Measurements from ENCODE around the gene AGRN. TPM values are rescaled to one million over a fixed set of nuclear protein-coding genes. Genes with fewer than 3 reads are reported as not detected.
"Not testable (repeated sequence)": the region's sequence is repeated elsewhere in the genome, so short reads cannot be mapped to it uniquely, and the experiment has no call there.

Gene AGRN
- polyA plus RNA-seq, 1 donor, result 116 TPM

- peaks cover 26% of the 10 kb centered on the region for H3K4me1 ChIP-seq (ENCODE audit: control insufficient read depth, insufficient read depth, low read length)
- no peaks in the 10 kb centered on the region for H3K36me3 ChIP-seq (ENCODE audit: control insufficient read depth, insufficient read depth, low read length)
- WGBS (ENCODE audit: insufficient coverage, low lambda C conversion rate), result no CpG with 5 or more reads among the region's 21 CpGs
- H3K27ac ChIP-seq (ENCODE audit: low read length), result no peak overlapping the region
- no peak for DNase-seq
- H3K9me3 ChIP-seq (ENCODE audit: control insufficient read depth, low read depth, low read length), result no peaks in the 10 kb centered on the region
- peaks cover 17% of the 10 kb centered on the region for H3K27me3 ChIP-seq (ENCODE audit: control insufficient read depth, insufficient read depth, low read length)
- no peak overlapping the region for H3K4me3 ChIP-seq (ENCODE audit: low read length)
Observed at GRCh38 chr1:1075148-1075935, 55.4 kb downstream of the AGRN start.

DNA sequence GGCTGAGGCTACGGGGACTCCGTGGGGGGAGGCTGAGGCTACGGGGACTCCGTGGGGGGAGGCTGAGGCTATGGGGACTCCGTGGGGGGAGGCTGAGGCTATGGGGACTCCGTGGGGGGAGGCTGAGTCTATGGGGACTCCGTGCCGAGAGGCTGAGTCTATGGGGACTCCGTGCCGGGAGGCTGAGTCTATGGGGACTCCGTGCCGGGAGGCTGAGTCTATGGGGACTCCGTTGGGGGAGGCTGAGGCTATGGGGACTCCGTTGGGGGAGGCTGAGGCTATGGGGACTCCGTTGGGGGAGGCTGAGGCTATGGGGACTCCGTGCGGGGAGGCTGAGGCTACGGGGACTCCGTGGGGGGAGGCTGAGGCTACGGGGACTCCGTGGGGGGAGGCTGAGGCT lies 57.5 kb downstream of the AGRN start:
- DNase-seq; H3K36me3 ChIP-seq (ENCODE audit: control insufficient read depth, insufficient read depth, low read length); H3K4me3 ChIP-seq (ENCODE audit: low read length); H3K9me3 ChIP-seq (ENCODE audit: control insufficient read depth, low read depth, low read length); H3K27ac ChIP-seq (ENCODE audit: low read length): not testable (repeated sequence)
- peaks cover 18% of the 10 kb centered on the region for H3K27me3 ChIP-seq (ENCODE audit: control insufficient read depth, insufficient read depth, low read length)
- H3K4me1 ChIP-seq (ENCODE audit: control insufficient read depth, insufficient read depth, low read length), result peaks cover 27% of the 10 kb centered on the region
- WGBS (ENCODE audit: insufficient coverage, low lambda C conversion rate), result no CpG with 5 or more reads among the region's 21 CpGs

- Histone ChIP-seq H3K27ac (ENCODE audit: low read length) (no peak overlapping the region), H3K4me1 (ENCODE audit: control insufficient read depth, insufficient read depth, low read length) (peaks cover 15% of the 10 kb centered on the region), H3K4me3 (ENCODE audit: low read length) (peak overlapping the region; percentile 7), H3K36me3 (ENCODE audit: control insufficient read depth, insufficient read depth, low read length) (no peaks in the 10 kb centered on the region), H3K27me3 (ENCODE audit: control insufficient read depth, insufficient read depth, low read length) (peaks cover 18% of the 10 kb centered on the region), H3K9me3 (ENCODE audit: control insufficient read depth, low read depth, low read length) (peaks cover 5% of the 10 kb centered on the region)
- WGBS (ENCODE audit: insufficient coverage, low lambda C conversion rate), result no CpG with 5 or more reads among the region's 38 CpGs
- peak; percentile 89 to 90 for DNase-seq
Observed at GRCh38 chr1:1079408-1080121, 59.6 kb downstream of the AGRN start.

GRCh38 chr1:1080122-1080757 lies 60.3 kb downstream of the AGRN start:
- Histone ChIP-seq H3K36me3 (ENCODE audit: control insufficient read depth, insufficient read depth, low read length) (peaks cover 2% of the 10 kb centered on the region), H3K4me1 (ENCODE audit: control insufficient read depth, insufficient read depth, low read length) (peaks cover 12% of the 10 kb centered on the region), H3K9me3 (ENCODE audit: control insufficient read depth, low read depth, low read length) (peaks cover 5% of the 10 kb centered on the region), H3K27ac (ENCODE audit: low read length) (no peak overlapping the region), H3K27me3 (ENCODE audit: control insufficient read depth, insufficient read depth, low read length) (peaks cover 17% of the 10 kb centered on the region), H3K4me3 (ENCODE audit: low read length) (no peak overlapping the region)
- peak; percentile 29 to 67 for DNase-seq
- WGBS (ENCODE audit: insufficient coverage, low lambda C conversion rate), result no CpG with 5 or more reads among the region's 23 CpGs

GRCh38 chr1:1080951-1081310 lies 61.0 kb downstream of the AGRN start:
- Histone ChIP-seq H3K36me3 (ENCODE audit: control insufficient read depth, insufficient read depth, low read length) (peaks cover 3% of the 10 kb centered on the region), H3K4me1 (ENCODE audit: control insufficient read depth, insufficient read depth, low read length) (peaks cover 12% of the 10 kb centered on the region), H3K27me3 (ENCODE audit: control insufficient read depth, insufficient read depth, low read length) (peaks cover 13% of the 10 kb centered on the region), H3K27ac (ENCODE audit: low read length) (no peak overlapping the region), H3K4me3 (ENCODE audit: low read length) (no peak overlapping the region), H3K9me3 (ENCODE audit: control insufficient read depth, low read depth, low read length) (peaks cover 5% of the 10 kb centered on the region)
- no CpG with 5 or more reads among the region's 9 CpGs for WGBS (ENCODE audit: insufficient coverage, low lambda C conversion rate)
- no peak for DNase-seq

GRCh38 chr1:1081311-1082238 lies 61.7 kb downstream of the AGRN start:
- Histone ChIP-seq H3K4me3 (ENCODE audit: low read length) (no peak overlapping the region), H3K27ac (ENCODE audit: low read length) (no peak overlapping the region), H3K36me3 (ENCODE audit: control insufficient read depth, insufficient read depth, low read length) (peaks cover 3% of the 10 kb centered on the region), H3K4me1 (ENCODE audit: control insufficient read depth, insufficient read depth, low read length) (peaks cover 12% of the 10 kb centered on the region), H3K9me3 (ENCODE audit: control insufficient read depth, low read depth, low read length) (peaks cover 5% of the 10 kb centered on the region), H3K27me3 (ENCODE audit: control insufficient read depth, insufficient read depth, low read length) (peaks cover 13% of the 10 kb centered on the region)
- DNase-seq, result no peak
- no CpG with 5 or more reads among the region's 52 CpGs for WGBS (ENCODE audit: insufficient coverage, low lambda C conversion rate)

DNA sequence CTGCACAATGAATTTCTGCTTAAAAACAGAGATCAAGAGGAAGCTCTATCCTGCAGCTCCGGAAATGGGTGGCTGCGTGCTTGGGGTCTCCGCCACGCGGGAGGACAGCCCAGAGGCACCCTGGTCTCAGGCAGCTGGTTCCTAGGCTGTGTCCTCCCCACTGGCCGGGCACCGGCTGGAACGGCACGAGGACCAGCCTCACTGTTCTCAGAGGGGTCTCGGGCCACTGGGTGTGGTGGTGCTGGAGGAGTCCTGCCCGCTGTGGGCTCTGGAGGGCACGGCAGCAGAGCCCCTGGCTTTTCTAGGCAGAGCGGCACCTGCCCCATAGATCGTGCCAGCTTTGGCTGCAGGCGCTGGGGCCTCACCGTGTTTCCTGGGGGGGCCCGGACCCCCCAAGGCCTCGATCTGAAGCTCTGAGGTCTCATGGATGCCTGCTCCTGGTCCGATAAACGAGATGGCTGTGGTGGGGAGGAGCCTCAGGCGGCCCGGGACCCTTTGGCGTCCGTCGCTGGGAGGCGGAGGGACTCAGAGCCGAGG lies 62.4 kb downstream of the AGRN start:
- DNase-seq, result no peak
- H3K27ac ChIP-seq (ENCODE audit: low read length), result no peak overlapping the region
- peaks cover 5% of the 10 kb centered on the region for H3K9me3 ChIP-seq (ENCODE audit: control insufficient read depth, low read depth, low read length)
- peaks cover 3% of the 10 kb centered on the region for H3K36me3 ChIP-seq (ENCODE audit: control insufficient read depth, insufficient read depth, low read length)
- peaks cover 13% of the 10 kb centered on the region for H3K27me3 ChIP-seq (ENCODE audit: control insufficient read depth, insufficient read depth, low read length)
- no peak overlapping the region for H3K4me3 ChIP-seq (ENCODE audit: low read length)
- no CpG with 5 or more reads among the region's 27 CpGs for WGBS (ENCODE audit: insufficient coverage, low lambda C conversion rate)
- peaks cover 12% of the 10 kb centered on the region for H3K4me1 ChIP-seq (ENCODE audit: control insufficient read depth, insufficient read depth, low read length)

DNA sequence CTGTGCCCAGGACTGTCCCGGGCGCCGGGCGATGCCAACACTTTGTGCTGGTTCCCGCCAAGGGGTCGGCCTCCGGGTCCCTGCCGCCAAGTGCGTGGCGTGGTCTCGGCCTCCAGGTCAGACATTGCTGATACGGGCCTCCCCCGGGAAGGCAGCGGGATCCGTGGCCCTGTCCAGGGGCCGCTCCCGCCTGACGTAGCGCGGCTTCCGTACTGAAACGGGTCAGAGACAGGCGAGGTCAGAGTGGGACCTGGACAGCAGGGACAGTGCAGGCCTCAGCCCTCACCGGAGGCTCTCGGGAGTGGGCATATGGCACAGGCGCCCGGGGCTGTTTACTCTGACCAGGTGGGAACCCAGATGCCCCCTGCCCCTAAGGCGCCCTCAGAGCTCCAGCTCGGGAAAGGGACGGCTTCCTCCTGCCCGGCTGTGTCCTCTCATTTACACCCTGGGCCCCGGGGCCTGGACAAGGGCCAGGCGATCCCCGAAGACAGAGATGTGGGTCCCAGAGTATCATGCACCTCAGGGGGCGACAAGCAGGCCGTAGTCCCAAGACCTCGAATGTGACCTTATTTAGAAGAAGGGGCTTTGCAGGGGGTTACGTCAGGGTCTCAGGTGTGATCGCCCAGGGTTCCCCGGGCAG lies 63.0 kb downstream of the AGRN start:
- H3K27me3 ChIP-seq (ENCODE audit: control insufficient read depth, insufficient read depth, low read length), result peaks cover 13% of the 10 kb centered on the region
- no peak overlapping the region for H3K27ac ChIP-seq (ENCODE audit: low read length)
- H3K9me3 ChIP-seq (ENCODE audit: control insufficient read depth, low read depth, low read length), result peaks cover 5% of the 10 kb centered on the region
- H3K4me1 ChIP-seq (ENCODE audit: control insufficient read depth, insufficient read depth, low read length), result peaks cover 12% of the 10 kb centered on the region
- DNase-seq, result no peak
- WGBS (ENCODE audit: insufficient coverage, low lambda C conversion rate), result no CpG with 5 or more reads among the region's 40 CpGs
- peaks cover 5% of the 10 kb centered on the region for H3K36me3 ChIP-seq (ENCODE audit: control insufficient read depth, insufficient read depth, low read length)
- H3K4me3 ChIP-seq (ENCODE audit: low read length), result no peak overlapping the region

- no peak overlapping the region for H3K4me3 ChIP-seq (ENCODE audit: low read length)
- WGBS (ENCODE audit: insufficient coverage, low lambda C conversion rate), result no CpG with 5 or more reads among the region's 43 CpGs
- no peak for DNase-seq
Observed at GRCh38 chr1:1083416-1084371, 63.8 kb downstream of the AGRN start.

More at GRCh38 chr1:1083416-1084371, 63.8 kb downstream of the AGRN start:
- Histone ChIP-seq H3K27ac (ENCODE audit: low read length) (no peak overlapping the region), H3K4me1 (ENCODE audit: control insufficient read depth, insufficient read depth, low read length) (peaks cover 12% of the 10 kb centered on the region), H3K9me3 (ENCODE audit: control insufficient read depth, low read depth, low read length) (peaks cover 5% of the 10 kb centered on the region), H3K36me3 (ENCODE audit: control insufficient read depth, insufficient read depth, low read length) (peaks cover 5% of the 10 kb centered on the region), H3K27me3 (ENCODE audit: control insufficient read depth, insufficient read depth, low read length) (peaks cover 13% of the 10 kb centered on the region)

Measured in large intestine (tissue), 3 donors.